HG03571 (cell line): Measurements from ENCODE around the gene TMEM126B.
"Not testable (repeated sequence)": the region's sequence is repeated elsewhere in the genome, so short reads cannot be mapped to it uniquely, and the experiment has no call there.

Experiments used
- ATAC-seq: cut with Tn5 transposase; IDR thresholded peaks from one replicate; pipeline ENCODE4 v1.9.1; 2021; ENCODE audit not compliant: unreplicated experiment

TMEM126B gene

DNA sequence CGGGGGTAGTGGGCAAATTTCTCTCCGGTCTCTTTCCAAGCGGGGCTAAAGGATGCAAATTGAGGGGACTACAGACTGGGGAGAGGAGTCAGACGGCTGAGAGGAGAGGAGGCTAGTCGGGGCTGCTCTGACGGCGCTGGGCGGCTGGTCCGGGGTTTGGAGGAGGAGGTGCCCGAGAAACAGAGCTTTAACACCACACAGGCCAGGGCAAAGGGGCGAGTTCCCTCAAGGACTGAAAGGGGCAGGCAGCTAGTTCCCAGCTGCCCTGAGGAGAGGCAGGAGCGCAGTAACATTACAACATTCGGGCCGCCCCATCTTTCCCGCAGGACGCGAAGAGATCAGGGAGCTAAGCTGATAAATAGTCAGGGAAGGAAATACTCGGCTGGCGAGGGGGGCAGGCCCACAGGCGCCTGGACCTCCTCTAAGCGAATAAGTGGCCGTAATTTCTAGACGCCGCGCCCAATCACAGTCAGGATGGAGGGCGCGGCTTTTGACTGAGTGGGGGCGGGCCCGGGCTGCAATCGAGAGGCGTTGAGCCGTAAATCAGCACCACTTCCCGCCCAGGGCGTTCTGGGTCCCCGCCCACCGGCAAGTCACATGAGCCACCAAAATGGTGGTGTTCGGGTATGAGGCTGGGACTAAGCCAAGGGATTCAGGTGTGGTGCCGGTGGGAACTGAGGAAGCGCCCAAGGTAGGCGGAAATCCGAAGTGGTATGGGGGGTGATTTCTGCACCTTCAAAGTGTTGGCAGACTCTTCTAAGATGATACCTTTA is at the start of gene TMEM126B:
Gene TMEM126B (plus strand): TSS at position 596 of the 773 bp plus-strand sequence. CDS start 15 bp downstream, at position 611.
- peak; percentile 100 for ATAC-seq

DNA sequence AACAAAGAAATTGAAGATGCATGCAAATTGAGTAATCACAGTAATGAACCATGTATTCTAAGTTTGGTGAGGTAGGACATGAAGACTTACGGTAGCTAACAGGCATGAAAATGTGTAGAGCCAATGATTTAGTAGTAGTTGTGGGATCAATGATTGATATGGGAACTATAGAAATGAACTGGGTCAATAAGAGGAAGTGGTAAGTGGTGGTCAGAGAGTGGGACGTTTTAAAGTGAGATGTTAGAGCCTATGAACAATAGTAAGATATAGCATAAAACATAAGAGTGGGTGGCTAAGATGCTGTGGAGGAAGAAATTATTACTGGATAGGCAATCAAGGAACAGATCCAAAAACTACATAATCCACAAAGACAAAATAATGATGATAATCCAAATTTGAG is 46.3 kb upstream of the TMEM126B start:
- no peak for ATAC-seq

DNA sequence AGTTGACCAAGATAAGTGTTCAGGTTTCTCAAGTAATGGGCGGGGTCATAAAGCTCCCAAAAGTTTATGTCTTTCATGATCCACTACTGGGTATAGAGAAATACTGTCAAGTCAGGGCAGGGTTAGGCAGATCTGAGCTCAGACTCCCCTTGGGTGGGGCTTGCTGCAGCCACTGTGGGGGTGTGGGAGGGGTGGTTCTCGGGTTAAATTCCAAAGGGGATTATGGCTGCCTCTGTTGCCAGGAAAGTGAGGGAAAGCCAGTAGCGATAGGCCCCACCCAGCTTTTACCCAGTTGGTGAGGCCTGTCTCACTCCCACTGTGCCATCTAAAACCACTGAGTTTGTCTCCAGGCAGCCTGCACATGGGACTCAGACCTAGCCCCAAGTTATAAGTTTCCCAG is 39.0 kb upstream of the TMEM126B start:
- ATAC-seq: no peak

DNA sequence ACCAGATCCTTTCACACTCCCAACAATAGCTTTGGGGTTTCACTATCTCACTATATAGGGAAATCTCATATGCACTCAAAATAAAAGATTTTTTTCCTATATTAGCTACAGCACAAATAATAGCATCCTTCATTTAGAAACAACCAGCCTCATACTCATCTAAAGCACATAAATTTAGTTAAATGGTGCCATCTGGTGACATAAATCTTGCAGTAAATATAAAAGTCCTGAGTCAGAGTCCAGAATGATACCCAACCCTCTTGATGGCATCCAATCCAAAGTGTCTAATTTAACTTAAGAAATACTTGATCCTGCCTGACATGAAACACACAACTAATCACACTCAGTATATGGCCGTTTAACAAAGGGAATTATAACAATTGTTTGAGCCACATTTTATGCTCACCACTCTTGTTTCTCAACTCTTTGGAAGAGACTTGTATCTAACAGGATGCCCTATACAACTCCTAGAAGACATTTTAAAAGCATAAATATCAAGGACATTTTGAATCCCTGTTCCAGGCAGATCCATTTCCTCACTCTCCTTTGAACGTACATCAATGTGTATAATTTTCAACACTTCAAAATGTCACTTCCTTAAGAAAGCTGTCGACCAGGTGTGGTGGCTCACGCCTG is 37.4 kb upstream of the TMEM126B start:
- no peak for ATAC-seq

DNA sequence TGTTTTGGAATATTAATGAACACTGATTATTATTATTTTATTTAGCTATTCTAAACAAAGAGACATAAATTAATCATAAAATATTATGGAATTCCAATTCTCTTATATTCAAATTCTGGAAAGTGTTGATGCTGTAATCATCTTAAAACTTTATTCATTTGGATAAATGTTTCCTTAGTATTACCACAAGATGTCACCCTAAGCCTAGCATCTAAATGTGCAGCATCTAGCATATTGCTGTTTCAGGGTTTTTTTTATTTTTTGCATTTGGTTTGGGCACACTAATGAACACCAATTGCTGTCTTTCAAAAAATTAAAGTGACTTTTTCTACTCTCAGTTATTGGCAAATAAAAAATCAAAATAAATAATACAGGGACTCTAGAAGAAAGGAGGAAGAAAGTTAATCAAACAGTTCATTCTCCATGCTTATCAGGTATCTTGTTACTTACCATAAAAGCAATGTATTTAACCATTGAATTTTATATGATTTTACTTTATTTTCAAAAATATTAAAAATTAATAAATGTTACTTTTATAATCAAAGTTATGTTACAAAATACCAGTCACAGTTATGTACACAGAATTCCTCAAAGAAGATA is 33.0 kb upstream of the TMEM126B start:
- no peak for ATAC-seq

DNA sequence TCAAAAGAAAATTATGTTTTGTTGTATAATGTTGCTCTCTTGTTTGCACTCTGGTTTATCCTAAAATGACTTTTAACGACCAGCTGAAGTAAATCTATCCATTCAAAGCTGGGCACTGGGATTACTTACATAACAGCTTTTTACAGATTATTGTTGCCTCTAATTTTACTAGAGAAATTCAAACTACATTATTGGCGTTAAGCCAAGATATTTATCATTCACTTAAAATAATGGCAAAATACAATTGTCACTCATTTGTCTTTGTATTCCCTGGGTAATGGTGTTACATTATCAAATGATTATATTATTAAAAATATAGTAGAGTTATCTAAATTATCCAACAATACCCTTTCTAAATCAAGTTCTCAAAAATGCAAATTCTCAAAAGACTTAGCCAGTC is 31.5 kb upstream of the TMEM126B start:
- ATAC-seq: no peak

DNA sequence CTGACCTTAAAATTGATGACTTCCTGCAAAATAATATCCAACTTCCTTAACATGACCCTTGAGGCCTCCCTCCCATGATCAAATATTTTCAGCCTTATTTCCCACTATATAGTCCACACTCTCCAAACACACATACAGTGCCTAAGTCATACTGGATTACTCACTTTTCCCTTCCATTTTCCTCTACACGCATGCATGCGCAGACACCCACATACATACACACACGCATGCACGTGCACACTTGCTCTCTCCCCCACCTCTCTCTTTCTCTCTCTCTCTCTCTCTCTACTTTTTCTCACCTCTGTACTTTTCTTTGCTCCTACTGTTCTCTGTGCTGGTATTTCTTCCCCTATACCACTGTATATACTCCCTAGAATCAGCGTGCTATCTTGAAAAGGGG is 29.3 kb upstream of the TMEM126B start:
- ATAC-seq: no peak

DNA sequence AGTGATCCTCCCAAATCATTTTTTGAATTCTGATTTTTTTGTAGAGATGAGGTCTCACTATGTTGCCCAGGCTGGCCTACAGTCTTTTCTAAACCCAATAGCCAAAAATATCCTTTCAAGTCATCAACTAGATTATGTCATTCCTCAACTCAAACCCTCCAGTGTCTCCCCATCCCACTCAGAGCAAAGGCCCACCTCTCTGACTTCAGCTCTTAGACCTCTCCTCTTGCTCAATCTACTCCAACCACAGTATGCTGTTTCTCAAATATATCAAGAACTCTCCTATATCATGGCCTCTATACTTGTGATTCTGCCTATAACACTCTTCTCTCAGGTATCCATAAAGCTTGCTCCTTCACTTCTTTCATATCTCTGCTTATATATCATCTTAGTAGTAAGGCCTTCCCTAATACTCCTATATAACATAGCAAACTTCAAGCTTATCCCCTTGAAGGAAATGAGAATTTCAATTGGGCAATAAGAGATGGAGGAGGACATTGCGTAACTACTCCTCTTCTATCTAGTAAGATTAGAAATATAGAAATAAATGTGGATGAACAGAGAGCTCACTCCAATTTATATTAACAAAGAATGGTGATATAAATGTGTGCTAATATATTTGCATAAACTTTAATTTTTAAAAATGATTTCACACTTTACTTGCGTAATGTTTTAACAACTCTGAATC is 25.7 kb upstream of the TMEM126B start:
- no peak for ATAC-seq

DNA sequence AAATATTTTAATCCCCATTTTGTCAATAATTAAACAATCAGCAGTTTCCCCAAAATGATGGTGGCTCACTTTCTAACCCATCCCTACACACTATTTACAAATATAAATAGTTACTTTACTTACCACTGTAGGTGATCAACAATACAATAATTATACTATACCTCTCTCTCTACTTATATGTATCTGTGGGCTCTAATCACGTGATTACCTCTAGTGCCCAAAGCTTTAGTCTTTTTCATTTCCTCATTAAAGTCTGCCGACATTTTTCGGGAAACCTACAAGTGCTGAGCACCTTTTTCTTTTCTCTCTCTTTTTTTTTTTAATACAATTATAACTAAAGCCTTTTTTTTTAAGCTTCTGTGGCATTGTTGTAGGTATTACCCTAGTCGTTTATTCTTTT is 25.2 kb upstream of the TMEM126B start:
- ATAC-seq: no peak

DNA sequence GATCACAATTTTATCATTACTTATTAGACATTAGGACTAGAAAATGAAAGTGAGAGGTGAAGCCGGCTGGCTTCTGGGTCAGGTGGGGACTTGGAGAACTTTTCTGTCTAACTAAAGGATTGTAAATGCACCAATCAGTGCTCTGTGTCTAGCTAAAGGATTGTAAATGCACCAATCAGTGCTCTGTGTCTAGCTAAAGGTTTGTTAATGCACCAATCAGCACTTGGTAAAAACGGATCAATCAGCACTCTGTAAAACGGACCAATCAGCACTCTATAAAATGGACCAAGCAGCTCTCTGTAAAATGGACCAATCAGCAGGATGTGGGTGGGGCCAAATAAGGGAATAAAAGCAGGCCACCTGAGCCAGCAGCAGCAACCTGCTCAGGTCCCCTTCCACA is 22.2 kb upstream of the TMEM126B start:
- not testable (repeated sequence) for ATAC-seq

DNA sequence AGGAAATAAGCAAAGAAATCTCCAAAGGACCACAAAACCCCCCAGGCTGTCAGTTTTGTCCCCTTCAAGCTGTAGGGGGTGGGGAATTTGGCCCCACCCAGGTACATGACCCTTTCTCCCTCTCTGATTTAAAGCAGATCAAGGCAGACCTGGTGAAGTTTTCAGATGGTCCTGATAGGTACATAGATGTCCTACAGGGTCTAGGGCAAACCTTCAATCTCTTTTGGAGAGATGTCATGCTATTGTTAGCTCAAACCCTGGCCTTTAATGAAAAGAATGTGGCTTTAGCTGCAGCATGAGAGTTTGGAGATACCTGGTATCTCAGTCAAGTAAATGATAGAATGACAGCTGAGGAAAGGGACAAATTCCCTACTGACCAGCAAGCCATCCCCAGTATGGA is 19.8 kb upstream of the TMEM126B start:
- not testable (repeated sequence) for ATAC-seq

DNA sequence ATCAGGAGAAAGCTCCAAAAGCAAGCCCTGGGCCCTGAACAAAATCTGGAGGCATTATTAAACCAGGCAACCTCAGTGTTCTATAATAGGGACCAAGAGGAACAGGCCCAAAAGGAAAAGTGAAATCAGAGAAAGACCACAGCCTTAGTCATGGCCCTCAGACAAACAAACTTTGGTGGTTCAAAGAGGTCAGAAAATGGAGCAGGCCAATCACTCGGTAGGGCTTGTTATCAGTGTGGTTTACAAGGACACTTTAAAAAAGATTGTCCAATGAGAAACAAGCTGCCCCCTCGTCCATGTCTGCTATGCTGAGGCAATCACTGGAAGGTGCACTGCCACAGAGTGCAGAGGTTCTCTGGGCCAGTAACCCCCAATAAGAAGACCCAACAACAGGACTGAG is 19.1 kb upstream of the TMEM126B start:
- not testable (repeated sequence) for ATAC-seq

DNA sequence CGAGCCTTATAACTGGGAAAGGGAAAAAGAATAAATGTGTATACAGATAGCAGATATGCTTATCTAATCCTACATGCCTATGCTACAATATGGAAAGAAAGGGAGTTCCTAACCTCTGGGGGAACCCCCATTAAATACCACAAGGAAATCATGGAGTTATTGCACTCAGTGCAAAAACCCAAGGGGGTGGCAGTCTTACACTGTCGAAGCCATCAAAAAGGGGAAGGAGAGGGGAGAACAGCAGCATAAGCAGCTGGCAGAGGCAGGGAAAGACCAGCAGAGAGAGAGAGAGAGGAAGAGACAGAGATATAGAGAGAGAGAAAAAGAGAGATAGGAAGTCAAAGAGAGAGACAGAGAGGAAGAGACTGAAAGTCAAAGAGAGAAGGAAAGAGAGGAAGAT is 16.8 kb upstream of the TMEM126B start:
- ATAC-seq: not testable (repeated sequence)

DNA sequence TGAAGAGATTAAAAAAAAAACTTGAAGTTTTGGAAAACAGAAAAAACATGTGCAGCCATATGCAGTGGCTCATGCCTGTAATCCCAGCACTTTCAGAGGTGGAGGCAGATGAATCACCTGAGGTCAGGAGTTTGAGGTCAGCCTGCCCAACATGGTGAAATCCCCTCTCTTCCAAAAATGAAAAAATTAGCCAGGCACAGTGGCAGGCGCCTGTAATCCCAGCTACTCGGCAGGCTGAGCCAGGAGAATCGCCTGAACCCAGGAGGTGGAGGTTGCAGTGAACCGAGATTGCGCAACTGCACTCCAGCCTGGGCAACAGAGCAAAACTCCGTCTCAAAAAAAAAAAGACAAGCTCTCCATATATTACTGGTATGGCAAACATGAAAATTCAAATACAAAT is 8.9 kb upstream of the TMEM126B start:
- ATAC-seq: no peak

DNA sequence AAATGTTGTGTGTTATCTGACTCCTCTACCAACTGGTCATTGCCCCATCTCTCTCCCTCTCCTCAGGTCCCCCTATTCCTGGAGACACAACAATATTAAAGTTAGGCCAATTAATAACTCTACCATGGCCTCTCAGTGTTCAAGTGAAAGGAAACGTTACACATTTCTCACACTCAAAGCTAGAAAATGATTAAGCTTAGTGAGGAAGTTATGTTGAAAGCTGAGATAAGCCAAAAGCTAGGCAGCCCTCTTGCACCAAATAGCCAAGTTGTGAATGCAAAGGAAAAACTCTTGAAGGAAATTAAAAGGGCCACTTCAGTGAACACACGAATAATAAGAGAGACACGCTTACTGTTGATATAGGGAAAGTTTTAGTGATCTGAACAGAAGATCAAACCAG is 8.1 kb upstream of the TMEM126B start:
- ATAC-seq: no peak

DNA sequence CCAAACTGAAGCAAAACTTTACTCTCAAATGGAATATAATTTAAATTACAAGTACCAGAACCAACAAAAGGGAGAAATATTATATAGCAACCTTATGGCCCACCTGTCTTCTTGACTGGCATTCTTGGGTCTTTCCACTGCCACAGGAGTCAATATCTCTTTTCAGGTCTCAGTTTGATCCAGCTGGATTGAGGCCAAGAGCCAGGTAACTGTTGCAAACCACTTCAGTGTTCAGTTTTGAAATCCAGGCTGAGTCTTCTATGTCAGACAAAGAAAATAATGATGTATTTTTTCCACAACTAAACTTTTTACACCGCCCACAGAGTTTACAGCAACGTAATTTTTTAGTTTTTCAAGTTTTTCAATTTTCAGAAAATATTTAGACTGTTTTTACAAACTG is 1.9 kb upstream of the TMEM126B start:
- ATAC-seq: no peak

DNA sequence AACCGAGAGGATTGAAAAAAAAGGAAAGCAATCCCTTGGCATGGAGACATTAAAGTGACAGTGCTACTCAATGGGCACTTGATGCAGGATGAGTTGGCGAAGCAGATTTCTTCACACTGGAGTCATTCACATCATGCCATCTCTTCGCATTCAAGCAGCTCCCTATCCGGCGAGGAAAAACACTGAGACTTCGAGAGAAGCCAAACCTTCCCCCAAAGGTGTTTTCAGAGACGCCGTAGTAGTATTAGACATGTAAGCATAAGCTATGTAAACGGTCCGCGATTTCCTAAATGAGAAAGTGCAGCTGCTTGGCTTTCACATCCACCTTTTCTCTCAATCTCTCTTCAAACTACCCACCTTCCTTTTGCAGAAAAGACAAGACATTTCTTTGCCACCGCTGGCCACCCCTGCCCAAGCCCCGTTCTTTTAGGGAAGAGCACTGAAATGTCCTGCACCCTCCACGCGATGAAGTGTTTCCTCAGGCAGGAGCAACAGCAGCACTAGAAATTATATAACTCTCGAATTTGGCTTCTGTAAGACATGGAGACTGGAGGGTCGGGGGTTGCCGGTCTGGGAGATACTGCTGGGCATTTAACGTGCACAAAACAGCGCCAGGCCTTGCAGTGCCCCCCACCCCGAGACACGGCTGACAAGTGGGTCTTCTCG is 928 bp upstream of the TMEM126B start, which contains the start of gene DLG2:
Gene DLG2 (minus strand): TSS at position 13 of the 666 bp plus-strand sequence.
- ATAC-seq: no peak

DNA sequence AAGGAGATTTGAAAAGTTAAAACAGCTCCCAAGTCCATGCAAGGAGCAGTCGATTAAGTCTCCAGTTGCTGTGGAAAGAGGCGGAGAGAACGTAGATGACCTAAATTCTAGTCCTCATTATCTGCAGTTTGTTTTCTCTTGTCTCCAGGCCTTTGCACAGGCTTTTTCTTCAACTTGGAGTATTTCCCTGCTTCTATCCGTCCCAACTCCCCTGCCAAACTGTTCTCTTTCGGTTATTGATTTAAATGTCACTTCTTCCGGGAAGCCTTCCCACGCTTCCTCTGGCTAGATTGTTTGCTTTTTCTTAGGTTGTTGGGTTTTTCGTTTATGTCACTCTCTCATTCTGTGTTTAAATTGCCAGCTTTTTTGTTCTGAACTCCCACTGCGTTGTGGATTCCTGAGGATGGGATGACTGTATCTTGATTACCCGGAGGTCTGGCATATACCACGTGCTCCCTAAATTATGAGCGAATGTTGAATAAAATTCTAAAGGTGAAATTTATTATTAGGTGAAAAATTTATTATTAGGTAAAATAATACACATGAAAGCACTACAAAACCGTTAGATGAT is 463 bp downstream of the TMEM126B start:
- ATAC-seq: peak; percentile 1

DNA sequence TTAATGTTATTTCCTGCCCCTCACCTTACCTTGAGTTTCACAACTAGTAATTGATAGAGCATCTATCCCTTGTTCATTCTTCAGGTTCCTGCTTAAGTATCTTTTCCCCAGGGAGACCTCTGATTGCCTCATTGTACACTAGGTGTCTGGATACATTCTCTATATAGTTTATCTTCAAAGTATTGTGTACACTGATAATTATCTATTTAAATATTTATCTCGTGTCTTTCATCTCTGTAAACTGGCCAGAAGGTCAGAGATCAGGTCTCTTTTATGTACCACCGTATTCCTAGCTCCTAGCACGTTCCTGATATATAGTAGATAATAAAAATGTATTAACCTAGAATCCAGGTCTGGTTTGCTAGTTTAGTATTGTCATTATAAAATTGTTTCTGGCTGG is 6.4 kb downstream of the TMEM126B start:
- ATAC-seq: no peak

DNA sequence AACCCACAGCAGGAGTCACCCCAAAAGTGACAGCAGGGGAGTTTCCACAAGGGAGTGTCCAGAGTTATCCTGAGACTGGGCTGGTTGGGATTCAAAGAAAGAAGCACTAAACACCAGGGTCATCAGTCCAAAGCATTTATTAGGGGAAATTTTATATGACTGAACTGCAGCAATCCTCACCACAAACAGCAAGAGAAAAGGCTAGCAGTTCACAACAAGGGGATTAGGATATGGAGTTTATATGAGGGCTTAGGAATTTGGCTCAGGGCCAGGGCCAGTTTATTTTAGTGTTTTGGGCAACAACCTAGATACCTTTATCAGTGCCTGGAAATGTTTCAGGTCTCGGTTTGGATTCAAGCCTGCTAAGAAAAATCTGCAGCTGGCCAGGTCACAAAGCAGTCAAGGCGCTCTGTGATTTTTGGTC is 14.8 kb downstream of the TMEM126B start:
- ATAC-seq: no peak

DNA sequence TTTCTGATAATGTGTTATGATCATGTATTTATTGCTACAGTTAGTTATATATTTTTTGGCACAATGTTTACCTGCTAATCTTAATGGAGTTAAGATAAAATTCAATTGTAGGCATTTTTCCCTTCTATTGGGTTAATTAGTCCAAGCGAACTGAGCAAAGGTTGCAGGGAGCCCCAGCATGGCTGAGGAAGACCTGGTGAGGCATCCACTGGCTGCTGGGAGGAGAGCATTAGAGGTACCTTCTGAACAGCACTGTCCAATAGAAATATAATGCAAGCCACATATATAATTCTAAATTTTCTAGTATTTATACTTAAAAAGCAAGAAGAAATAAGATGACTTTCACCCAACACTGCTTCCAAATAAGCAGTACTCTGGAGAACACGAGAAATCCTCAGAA is 18.7 kb downstream of the TMEM126B start:
- ATAC-seq: no peak
